PC-9 (cell line): ENCODE measurements around the gene TPRG1L. TPM values are rescaled to one million over a fixed set of nuclear protein-coding genes. Genes with fewer than 3 reads are reported as not detected.
A peak's percentile ranks its signal among the peaks of the same experiment; 100 is the strongest.

Source experiments
- BruUV-seq: library from RNA; stranded (reverse); fragments of 400-500 nt; replicated peaks from 2 replicates; lab custom pipeline; 2021; lab: Mats Ljungman, UMichigan
- CTCF ChIA-PET: fragments of 300-600 bp; sonication (Branson Sonifier 250); formaldehyde crosslinking; loops from one replicate; lab custom pipeline; 2022; ENCODE audit warnings: antibody characterized with exemption; lab: Charles Lee
- POLR2A ChIA-PET: fragments of 300-600 bp; sonication (Branson Sonifier 250); formaldehyde crosslinking; loops from one replicate; lab custom pipeline; 2022; ENCODE audit warnings: antibody characterized with exemption; ENCODE audit not compliant: unreplicated experiment; lab: Charles Lee
- DNase-seq, 2 experiments: peaks; one replicate each; pipeline versions ENCODE4 v3.0.0 to v3.0.0-alpha.2; 2015 to 2022; ENCODE audit warnings: mixed read lengths in 1 of 2
- H2AFZ ChIP-seq: fragments of 200-600 bp; sonication (generic); 2 replicates; pipeline ENCODE4 v1.8.1; 2017; ENCODE audit warnings: antibody characterized with exemption
- H3F3A ChIP-seq: fragments of 200-600 bp; sonication (generic); 2 replicates; pipeline ENCODE4 v1.8.1; 2017; ENCODE audit warnings: antibody characterized with exemption, mild to moderate bottlenecking, low read depth; ENCODE audit not compliant: insufficient read depth
- H3K27ac ChIP-seq: fragments of 200-600 bp; sonication (generic); 2 replicates; pipeline ENCODE4 v1.6.1; 2016; ENCODE audit warnings: mixed run types
- H3K27me3 ChIP-seq: fragments of 200-600 bp; sonication (generic); 2 replicates; pipeline ENCODE4 v1.6.1; 2016; ENCODE audit warnings: low read depth, mixed run types; ENCODE audit not compliant: insufficient read depth
- H3K36me3 ChIP-seq: fragments of 200-600 bp; sonication (generic); 2 replicates; pipeline ENCODE4 v1.6.1; 2016; ENCODE audit warnings: low read depth, mixed run types
- H3K4me1 ChIP-seq: fragments of 200-600 bp; sonication (generic); replicated peaks from 2 replicates; pipeline ENCODE4 v1.6.1; 2016; ENCODE audit warnings: mixed run types; ENCODE audit not compliant: insufficient read depth
- H3K4me2 ChIP-seq: fragments of 200-600 bp; sonication (generic); 2 replicates; pipeline ENCODE4 v1.6.1; 2017; ENCODE audit warnings: mixed run types
- H3K4me3 ChIP-seq: fragments of 200-600 bp; sonication (generic); 2 replicates; pipeline ENCODE4 v1.6.1; 2016; ENCODE audit warnings: mixed run types
- H3K79me2 ChIP-seq: fragments of 200-600 bp; sonication (generic); 2 replicates; pipeline ENCODE4 v1.6.1; 2017; ENCODE audit warnings: low read depth, mixed run types
- H3K9me2 ChIP-seq: fragments of 200-600 bp; sonication (generic); 2 replicates; pipeline ENCODE4 v1.8.1; 2017; ENCODE audit warnings: mild to moderate bottlenecking; ENCODE audit not compliant: insufficient read depth
- H3K9me3 ChIP-seq: fragments of 200-600 bp; sonication (generic); 2 replicates; pipeline ENCODE4 v1.8.1; 2016; ENCODE audit warnings: low read depth; ENCODE audit not compliant: insufficient read depth
- H4K20me1 ChIP-seq: fragments of 200-600 bp; sonication (generic); 2 replicates; pipeline ENCODE4 v1.8.1; 2017; ENCODE audit not compliant: insufficient read depth
- EZH2 ChIP-seq: fragments of 200-600 bp; sonication (generic); IDR thresholded peaks from 2 replicates; pipeline ENCODE4 v1.8.0; 2017; ENCODE audit warnings: antibody characterized with exemption, low read depth
- intact Hi-C: fragments of 100-400 bp; cut with micrococcal nuclease; formaldehyde crosslinking; loops from one replicate; pipeline ENCODE4 v1.10.0; 2022; ENCODE audit not compliant: unreplicated experiment
- total RNA-seq: library from RNA; stranded (reverse); gene quantifications from 2 replicates; pipeline ENCODE4 v1.2.3, GENCODE V29; 2021
- TF ChIP-seq, protein P1 (sequence below): fragments of 200-600 bp; sonication (generic); conservative IDR thresholded peaks from 2 replicates; pipeline ENCODE4 v1.6.1; 2017; ENCODE audit warnings: mixed run types, antibody characterized with exemption, mild to moderate bottlenecking, moderate library complexity

Gene TPRG1L
- total RNA-seq, 1 experiment from 2014 or later, result 41.4 TPM

DNA sequence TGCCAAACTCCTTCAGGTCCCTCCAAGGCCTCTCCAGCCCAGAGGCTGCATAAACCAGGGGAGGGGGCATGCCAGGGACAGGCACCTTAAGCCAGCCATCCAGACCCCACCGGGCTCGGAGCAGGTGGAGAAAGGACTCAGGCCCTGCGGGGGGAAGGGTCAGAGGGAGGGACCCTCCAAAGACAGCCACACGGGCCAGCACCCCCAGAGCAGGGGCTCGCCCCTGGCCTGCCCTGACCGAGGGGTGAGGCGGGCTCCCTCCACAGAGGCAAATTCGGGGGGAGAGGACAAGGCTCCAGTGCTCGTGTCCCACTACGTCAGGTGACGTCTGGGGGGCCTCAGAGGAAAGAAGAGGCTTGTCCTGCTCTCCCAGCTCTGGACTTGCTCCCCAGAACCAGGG lies 21.7 kb upstream of the TPRG1L start:
- DNase-seq, result no peak
- intact Hi-C loops, result no loop called here
- no peak overlapping the region for H3K4me3 ChIP-seq
- H3K4me1 ChIP-seq, result peaks cover 14% of the 10 kb centered on the region
- no peaks in the 10 kb centered on the region for H4K20me1 ChIP-seq
- no peaks in the 10 kb centered on the region for H3F3A ChIP-seq
- no peaks in the 10 kb centered on the region for H3K9me2 ChIP-seq
- POLR2A ChIA-PET, result no interaction called here
- no peaks in the 10 kb centered on the region for H3K36me3 ChIP-seq
- H3K27me3 ChIP-seq, result no peaks in the 10 kb centered on the region
- BruUV-seq, result no TSS peak
- H3K9me3 ChIP-seq, result no peaks in the 10 kb centered on the region
- no peak overlapping the region for H3K27ac ChIP-seq
- TF ChIP-seq, protein P1, sequence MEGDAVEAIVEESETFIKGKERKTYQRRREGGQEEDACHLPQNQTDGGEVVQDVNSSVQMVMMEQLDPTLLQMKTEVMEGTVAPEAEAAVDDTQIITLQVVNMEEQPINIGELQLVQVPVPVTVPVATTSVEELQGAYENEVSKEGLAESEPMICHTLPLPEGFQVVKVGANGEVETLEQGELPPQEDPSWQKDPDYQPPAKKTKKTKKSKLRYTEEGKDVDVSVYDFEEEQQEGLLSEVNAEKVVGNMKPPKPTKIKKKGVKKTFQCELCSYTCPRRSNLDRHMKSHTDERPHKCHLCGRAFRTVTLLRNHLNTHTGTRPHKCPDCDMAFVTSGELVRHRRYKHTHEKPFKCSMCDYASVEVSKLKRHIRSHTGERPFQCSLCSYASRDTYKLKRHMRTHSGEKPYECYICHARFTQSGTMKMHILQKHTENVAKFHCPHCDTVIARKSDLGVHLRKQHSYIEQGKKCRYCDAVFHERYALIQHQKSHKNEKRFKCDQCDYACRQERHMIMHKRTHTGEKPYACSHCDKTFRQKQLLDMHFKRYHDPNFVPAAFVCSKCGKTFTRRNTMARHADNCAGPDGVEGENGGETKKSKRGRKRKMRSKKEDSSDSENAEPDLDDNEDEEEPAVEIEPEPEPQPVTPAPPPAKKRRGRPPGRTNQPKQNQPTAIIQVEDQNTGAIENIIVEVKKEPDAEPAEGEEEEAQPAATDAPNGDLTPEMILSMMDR, result no peak
- TF ChIP-seq EZH2, result no peak
- H2AFZ ChIP-seq, result no peak overlapping the region
- CTCF ChIA-PET, result no interaction called here
- peaks cover 7% of the 10 kb centered on the region; the same call in 1 of the 2 replicates for H3K79me2 ChIP-seq
- H3K4me2 ChIP-seq, result no peak overlapping the region

DNA sequence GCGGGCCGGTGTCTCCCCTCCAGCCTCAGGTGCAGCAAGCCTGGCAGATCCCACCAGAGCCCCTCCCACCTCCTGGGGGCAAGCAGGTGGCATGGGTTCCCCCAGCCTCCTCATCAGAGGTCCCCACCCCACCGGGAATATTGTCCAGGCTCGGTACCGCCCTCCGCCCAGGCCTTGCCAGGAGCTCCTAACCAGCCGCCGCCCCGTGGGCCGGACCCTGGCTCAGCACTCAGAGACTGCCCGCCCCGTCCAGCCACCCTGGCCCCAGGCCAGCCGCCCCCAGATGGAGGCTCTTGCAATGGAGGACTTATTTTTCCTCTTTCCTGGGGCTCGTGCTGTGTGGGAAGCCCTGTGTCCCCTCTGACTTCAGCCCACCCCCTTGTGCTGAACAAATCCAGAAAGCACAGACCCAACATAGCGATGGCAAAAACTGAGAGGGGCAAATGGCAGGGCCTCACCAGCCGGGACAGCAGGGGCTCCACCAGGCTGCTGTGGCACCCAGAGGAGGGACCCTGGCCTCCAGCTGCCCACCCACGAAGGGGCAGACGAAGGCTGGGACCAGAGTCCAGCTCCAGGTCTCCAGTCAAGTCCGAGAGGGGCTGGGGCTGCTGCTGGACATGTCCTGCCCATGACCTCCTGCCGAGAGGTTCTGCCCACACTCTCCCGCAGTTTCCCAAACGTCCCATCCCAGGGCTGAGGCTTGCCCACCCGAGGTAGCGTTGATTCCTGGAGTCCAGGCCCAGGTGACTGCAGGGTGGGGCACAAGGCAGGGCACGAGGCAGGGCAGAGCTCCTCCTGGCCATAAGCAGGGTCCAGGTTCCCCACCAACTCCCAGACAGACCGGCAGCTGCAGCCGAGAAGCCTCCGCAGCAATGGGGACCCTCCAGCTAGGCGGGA lies 21.0 kb upstream of the TPRG1L start:
- H3K27ac ChIP-seq, result peak overlapping the region; percentile 45; the same call in 1 of the 2 replicates
- H2AFZ ChIP-seq, result no peak overlapping the region
- peaks cover 9% of the 10 kb centered on the region for H3K79me2 ChIP-seq
- intact Hi-C loops, result no loop called here
- no peaks in the 10 kb centered on the region for H3K27me3 ChIP-seq
- TF ChIP-seq EZH2, result no peak
- TF ChIP-seq, protein P1, result no peak
- ChIA-PET POLR2A (no interaction called here), CTCF (no interaction called here)
- no peaks in the 10 kb centered on the region for H3K36me3 ChIP-seq
- no peak for DNase-seq
- H3F3A ChIP-seq, result no peaks in the 10 kb centered on the region
- H3K4me3 ChIP-seq, result no peak overlapping the region
- H3K9me3 ChIP-seq, result no peaks in the 10 kb centered on the region
- peaks cover 14% of the 10 kb centered on the region for H3K4me1 ChIP-seq
- H4K20me1 ChIP-seq, result no peaks in the 10 kb centered on the region
- no TSS peak for BruUV-seq
- H3K9me2 ChIP-seq, result no peaks in the 10 kb centered on the region
- H3K4me2 ChIP-seq, result no peak overlapping the region

DNA sequence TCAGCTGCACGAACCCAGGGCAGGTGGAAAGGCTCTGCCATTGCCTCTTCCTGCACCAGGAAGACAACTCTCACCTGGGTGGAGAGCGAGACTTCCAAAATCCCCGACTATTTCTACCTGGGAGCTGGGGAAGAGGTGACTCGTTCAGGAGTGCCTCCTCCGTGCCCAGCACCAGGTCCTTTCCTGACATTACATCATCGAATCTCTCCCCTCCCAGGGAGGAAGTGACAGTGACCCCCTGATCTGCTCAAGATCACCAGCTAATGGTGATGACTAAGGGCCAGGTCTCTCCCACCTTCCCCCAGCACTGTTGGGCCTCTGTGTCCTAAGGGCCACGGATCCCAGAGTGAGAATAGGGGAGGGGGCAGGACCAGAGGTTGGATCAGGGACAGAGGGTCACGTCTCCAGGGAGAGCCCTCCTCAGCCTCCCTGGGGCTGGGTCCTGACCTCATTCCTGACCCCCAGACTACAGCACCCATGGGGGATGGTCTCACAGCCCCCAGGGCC lies 20.3 kb upstream of the TPRG1L start:
- Histone ChIP-seq H3K27ac (peak overlapping the region; percentile 45), H3F3A (no peaks in the 10 kb centered on the region), H3K4me3 (no peak overlapping the region), H2AFZ (no peak overlapping the region), H3K9me3 (no peaks in the 10 kb centered on the region), H3K79me2 (peaks cover 16% of the 10 kb centered on the region), H3K4me1 (peaks cover 21% of the 10 kb centered on the region), H3K4me2 (peak overlapping the region; percentile 18; the same call in 1 of the 2 replicates), H3K36me3 (no peaks in the 10 kb centered on the region), H4K20me1 (no peaks in the 10 kb centered on the region), H3K27me3 (no peaks in the 10 kb centered on the region), H3K9me2 (no peaks in the 10 kb centered on the region)
- intact Hi-C loops, result no loop called here
- CTCF ChIA-PET, result no interaction called here
- POLR2A ChIA-PET, result no interaction called here
- DNase-seq, result peak in 1 of 2 experiments; percentile 51
- BruUV-seq, result no TSS peak
- TF ChIP-seq, protein P1, result no peak
- no peak for TF ChIP-seq EZH2
